Measurements from ENCODE around the gene DNAJC4.

- TF ChIP-seq CTCF (conservative IDR thresholded peaks at IDR 0.05) (no peak), ZFX (IDR thresholded peaks at IDR 0.05) (no peak)
These were observed 26.8 kb upstream of the DNAJC4 start for GRCh38 chr11:64203421-64204079.
